GM12892 (cell line): ENCODE results near the gene PROX1. TPM values are rescaled to one million over a fixed set of nuclear protein-coding genes. Genes with fewer than 3 reads are reported as not detected.

Source experiments
- DNase-seq: peaks from one replicate; pipeline ENCODE4 v3.0.0; 2011; ENCODE audit not compliant: insufficient read length
- FAIRE-seq: peaks from 2 replicates; lab custom pipeline; 2011; peaks lifted over from hg19 to GRCh38; lab: Jason Lieb, UNC
- POLR2A ChIP-seq: IDR thresholded peaks from 2 replicates; pipeline ENCODE4 v1.6.1; 2011; ENCODE audit warnings: low read depth, low read length, control low read depth
- POLR2AphosphoS5 ChIP-seq: IDR thresholded peaks from 2 replicates; pipeline ENCODE4 v1.6.1; 2011; ENCODE audit warnings: low read depth, low read length, control low read depth
- TAF1 ChIP-seq: IDR thresholded peaks from 2 replicates; pipeline ENCODE4 v1.6.1; 2011; ENCODE audit warnings: low read depth, mild to moderate bottlenecking, control low read depth, low read length, borderline replicate concordance
- polyA plus RNA-seq: library from polyadenylated mRNA; unstranded; fragments of >200 nt; gene quantifications from one replicate; pipeline ENCODE4 v1.2.1, GENCODE V29; 2012; ENCODE audit warnings: missing spikeins, inconsistent platforms; ENCODE audit not compliant: missing spikeins

The PROX1 gene, protein sequence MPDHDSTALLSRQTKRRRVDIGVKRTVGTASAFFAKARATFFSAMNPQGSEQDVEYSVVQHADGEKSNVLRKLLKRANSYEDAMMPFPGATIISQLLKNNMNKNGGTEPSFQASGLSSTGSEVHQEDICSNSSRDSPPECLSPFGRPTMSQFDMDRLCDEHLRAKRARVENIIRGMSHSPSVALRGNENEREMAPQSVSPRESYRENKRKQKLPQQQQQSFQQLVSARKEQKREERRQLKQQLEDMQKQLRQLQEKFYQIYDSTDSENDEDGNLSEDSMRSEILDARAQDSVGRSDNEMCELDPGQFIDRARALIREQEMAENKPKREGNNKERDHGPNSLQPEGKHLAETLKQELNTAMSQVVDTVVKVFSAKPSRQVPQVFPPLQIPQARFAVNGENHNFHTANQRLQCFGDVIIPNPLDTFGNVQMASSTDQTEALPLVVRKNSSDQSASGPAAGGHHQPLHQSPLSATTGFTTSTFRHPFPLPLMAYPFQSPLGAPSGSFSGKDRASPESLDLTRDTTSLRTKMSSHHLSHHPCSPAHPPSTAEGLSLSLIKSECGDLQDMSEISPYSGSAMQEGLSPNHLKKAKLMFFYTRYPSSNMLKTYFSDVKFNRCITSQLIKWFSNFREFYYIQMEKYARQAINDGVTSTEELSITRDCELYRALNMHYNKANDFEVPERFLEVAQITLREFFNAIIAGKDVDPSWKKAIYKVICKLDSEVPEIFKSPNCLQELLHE
- polyA plus RNA-seq, result 0.04 TPM

DNA sequence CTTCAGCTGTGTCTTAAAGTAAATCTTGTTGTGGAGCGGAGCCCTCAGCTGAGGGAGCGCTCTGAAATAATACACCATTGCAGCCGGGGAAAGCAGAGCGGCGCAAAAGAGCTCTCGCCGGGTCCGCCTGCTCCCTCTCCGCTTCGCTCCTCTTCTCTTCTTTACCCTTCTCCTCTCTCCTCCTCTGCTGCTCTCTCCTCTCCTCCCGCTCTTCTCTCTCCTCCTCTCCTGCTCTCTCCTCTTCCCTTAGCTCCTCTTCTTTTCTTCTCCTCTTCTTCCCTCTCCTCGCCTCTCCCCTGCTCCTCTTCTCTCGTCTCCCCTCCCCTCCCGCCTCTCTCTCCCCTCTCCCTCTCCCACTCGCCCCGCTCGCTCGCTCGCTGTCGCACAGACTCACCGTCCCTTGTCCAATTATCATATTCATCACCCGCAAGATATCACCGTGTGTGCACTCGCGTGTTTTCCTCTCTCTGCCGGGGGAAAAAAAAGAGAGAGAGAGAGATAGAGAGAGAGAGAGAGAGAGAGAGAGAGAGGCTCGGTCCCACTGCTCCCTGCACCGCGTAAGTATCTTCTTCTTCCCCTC lies at the start of gene PROX1:
Gene PROX1, plus strand, starts transcription at position 47 of the 580 bp plus-strand sequence. CDS start 8,563 bp downstream, outside the sequence.
- no peak for FAIRE-seq
- no peak for TF ChIP-seq POLR2AphosphoS5
- no peak for TF ChIP-seq POLR2A
- TF ChIP-seq TAF1, result no peak

DNA sequence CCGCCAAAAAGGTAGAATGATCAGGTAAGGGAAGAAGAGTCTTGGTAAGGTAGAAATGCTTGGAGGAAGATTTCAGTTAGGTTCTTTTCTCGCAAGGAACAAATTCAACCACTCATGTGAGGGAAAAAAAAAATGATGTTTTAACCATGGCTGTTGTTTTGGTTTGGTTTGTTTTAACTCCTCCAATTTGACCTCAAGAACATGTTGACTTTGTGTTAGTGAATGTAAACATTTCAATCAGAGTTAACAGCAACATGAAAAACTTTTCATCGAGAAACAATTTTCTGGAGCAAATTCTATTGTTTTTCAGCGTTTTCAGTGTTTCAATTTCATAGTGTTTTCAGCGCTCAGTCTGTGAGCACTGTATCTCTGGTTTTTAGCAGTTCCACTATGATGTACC lies 49.0 kb upstream of the PROX1 start:
- FAIRE-seq (no peak), DNase-seq (no peak)
- TF ChIP-seq TAF1 (no peak), POLR2AphosphoS5 (no peak), POLR2A (no peak)

More for the DNA sequence above, at the start of gene PROX1:
- no peak for DNase-seq

DNA sequence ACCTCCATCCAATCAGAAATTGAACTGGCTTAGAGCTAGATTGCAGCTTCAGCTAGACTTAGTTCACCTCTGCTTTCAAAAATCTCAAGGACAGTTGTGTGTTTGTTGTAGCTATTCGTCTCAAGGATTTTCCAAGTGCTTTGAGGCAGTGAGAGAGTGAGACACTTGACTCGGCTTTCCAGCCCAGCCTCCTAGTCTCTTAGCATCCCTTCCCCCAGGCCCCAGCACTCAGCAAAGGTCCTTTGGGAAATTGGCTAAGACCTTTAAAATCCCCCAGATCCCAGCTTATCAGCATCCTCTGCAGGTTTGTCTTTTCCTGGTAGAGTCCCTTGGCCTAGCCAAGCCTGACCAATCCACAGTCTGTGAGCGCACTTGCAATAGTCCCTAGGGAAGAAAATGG lies 47.9 kb upstream of the PROX1 start:
- no peak for DNase-seq
- no peak for TF ChIP-seq POLR2A
- FAIRE-seq, result no peak

DNA sequence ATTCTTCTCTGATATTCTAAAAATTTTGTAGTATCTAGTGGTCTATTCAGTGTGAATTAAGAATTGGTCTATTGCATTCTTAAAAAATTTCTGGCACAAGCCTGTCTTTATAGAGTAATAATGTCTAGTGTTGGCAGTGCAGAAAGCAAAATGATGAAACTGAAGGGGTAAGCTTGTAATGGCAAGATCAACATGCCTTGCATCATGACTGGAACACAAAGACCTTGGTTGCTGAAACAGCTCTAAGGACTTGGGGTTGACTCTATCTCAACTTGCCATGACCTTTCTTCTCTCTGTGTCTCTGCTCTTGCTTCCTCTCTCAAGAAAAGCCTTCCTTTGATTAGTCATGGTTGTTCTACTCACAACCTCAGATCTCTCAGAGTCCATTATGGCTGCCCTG lies 46.8 kb upstream of the PROX1 start:
- FAIRE-seq (no peak), DNase-seq (no peak)
- no peak for TF ChIP-seq POLR2A
- no peak for TF ChIP-seq TAF1
- no peak for TF ChIP-seq POLR2AphosphoS5

DNA sequence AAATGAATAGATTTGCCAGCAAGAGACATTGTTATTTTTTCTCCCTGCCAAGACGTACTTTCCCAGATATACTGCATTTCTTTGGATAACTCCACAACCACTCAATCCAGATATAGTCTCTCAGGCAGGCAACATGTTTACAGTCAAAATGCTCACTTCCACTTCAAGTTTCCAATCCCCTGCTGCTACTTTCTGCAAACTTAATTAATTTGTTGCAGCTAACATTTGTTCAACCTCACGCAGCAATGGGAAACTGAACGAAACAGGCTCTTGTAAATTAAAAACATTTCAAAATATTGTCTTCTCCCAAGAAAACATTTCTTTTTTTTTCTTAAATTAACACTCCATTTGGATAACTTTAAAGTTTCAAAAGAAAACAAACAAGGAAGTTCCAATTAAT lies 45.7 kb upstream of the PROX1 start:
- TF ChIP-seq POLR2AphosphoS5 (no peak), POLR2A (no peak), TAF1 (no peak)
- no peak for FAIRE-seq

DNA sequence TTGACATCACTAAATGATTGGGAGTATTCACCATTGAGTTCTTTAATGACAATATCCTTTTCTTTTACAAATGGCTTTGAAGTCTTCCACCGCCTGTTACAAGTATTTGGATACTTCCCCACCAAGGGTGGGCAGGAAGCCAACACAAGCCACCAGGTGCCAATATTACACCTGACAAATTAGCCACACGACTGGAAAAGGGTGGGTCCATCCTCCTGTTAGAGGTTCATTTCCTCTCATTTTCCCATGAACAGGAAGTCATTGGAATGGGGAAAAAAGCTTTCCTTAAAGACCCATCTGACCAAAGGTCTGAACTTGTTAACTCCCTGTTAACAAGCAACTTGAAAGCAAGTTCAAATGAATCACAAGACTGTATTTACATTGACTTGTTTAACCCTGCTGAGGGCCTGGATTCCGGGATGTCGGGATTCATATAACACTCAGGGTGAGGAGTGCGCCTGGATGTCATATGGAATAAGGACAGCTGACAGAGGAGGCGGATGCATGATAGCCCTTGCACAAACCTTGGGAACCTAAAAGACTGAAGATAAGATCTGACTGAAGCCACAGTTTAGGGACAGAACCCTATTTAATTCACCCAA lies 40.5 kb upstream of the PROX1 start:
- FAIRE-seq, result no peak
- TF ChIP-seq POLR2A (no peak), POLR2AphosphoS5 (no peak), TAF1 (no peak)

More for the DNA sequence above, 45.7 kb upstream of the PROX1 start:
- no peak for DNase-seq

DNA sequence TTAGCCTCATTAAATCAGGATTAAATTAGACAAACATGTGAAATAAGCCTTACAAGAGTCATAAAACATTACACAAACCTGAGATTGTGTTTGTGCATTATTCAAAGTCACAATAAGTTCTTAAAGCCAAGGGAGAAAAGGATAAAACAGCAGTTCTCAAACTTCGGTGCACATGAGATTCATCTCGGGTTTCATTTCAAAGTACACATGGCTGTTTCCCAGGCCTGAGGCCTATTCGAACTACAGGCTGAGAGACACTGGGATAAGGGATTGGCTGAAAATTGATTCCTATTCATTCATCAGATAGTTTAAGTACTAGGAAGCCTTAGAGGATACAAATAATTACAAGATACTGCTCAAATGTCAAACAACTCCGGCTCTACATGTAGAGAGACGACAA lies 35.9 kb upstream of the PROX1 start:
- no peak for FAIRE-seq
- TF ChIP-seq POLR2A (no peak), POLR2AphosphoS5 (no peak), TAF1 (no peak)
- no peak for DNase-seq

More for the DNA sequence above, 40.5 kb upstream of the PROX1 start:
- DNase-seq, result no peak

DNA sequence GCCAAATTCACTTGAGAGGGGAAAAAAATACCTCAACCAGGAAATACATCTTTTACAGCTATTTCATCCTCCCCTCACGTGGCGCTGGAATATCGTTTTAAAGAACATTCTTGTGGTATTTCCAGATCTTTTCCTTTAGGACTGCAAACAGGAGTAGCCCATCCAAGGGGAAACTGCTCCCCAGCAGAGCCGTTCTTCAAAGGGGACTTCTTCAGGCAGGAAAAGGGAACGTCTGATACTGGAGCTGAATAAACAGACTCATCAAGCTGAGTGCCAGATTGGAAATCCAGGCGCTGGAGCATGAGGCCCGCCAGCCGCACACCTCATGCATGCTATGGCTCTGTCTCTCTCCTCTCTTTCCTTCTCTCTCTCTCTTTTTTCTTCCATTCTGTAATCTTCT lies 34.0 kb upstream of the PROX1 start:
- TF ChIP-seq POLR2A (no peak), POLR2AphosphoS5 (no peak), TAF1 (no peak)
- FAIRE-seq, result no peak
- no peak for DNase-seq

DNA sequence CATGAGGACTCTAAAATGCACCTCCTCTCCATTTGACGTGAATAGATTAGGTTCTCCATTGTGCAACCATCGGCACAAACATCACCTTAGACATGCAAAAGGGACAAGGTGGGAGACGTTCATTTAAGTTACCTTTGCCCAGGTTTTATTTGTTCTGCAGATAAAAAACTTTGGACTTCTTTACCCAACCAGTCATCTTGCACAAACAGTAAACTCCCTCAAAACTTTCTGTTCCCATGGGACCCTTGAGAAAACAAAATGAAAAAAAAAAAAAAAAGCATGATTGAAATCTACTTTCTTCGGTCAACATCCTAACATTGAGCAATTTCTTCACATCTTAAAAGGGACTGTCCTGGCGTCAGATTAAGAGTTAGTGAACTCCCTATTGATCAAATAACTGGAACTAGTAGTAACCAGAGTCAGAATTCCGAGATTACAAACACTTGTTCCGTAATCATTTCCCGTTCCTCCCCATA lies 31.4 kb upstream of the PROX1 start:
- FAIRE-seq (no peak), DNase-seq (no peak)
- TF ChIP-seq TAF1 (no peak), POLR2AphosphoS5 (no peak), POLR2A (no peak)

DNA sequence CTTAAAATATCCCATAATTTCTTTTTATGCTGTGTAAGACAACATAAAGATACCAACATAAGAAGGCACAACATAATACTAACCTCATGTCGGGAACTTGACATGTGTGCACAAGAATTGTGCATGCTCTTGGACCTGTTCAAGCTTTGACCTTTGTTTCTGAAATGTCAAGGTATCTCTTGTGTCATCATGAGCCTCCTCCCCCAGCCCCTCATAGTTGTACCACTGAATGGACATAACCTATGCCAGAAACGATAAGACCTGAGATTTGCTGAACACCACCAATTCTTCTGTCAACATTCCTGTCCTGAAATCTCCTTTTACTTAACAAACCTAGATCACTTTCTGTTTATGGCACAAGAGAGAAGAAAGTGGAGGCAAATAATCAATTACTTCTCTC lies 29.4 kb upstream of the PROX1 start:
- DNase-seq (no peak), FAIRE-seq (no peak)
- TF ChIP-seq POLR2AphosphoS5 (no peak), POLR2A (no peak), TAF1 (no peak)

DNA sequence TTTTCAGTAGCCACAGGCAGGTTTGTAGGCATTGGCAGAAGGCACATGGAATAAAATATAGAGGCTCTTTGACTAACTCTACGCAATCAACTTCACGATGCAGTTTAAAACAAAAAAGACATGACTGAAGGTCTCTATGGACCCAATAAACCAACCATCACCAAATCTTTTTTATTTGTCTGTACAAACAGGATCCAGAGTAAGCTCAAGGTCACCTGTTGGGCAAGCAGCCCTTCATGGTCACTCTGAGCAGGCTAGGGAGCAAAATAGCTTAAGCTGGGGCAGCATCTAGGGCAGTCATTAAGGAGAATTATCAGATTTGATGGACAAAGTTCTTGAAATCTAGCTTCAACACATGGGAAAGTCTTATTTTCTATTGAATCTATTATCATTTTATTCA lies 26.8 kb upstream of the PROX1 start:
- DNase-seq, result no peak
- no peak for TF ChIP-seq TAF1
- TF ChIP-seq POLR2A, result no peak
- TF ChIP-seq POLR2AphosphoS5, result no peak
- FAIRE-seq, result no peak
